ENCODE results near the gene CYSLTR1.
"Not testable (repeated sequence)": the region's sequence is repeated elsewhere in the genome, so short reads cannot be mapped to it uniquely, and the experiment has no call there.

The CYSLTR1 gene, protein sequence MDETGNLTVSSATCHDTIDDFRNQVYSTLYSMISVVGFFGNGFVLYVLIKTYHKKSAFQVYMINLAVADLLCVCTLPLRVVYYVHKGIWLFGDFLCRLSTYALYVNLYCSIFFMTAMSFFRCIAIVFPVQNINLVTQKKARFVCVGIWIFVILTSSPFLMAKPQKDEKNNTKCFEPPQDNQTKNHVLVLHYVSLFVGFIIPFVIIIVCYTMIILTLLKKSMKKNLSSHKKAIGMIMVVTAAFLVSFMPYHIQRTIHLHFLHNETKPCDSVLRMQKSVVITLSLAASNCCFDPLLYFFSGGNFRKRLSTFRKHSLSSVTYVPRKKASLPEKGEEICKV

GRCh38 chrX:78327370-78328086 is at the start of gene CYSLTR1:
Gene CYSLTR1 (minus strand): TSS chrX:78327611. CDS start chrX:78273746, 53,865 bp downstream.
- no peak for DNase-seq (ENCODE audit: low spot score)

GRCh38 chrX:78377186-78377585 is 49.8 kb upstream of the CYSLTR1 start:
- DNase-seq (ENCODE audit: low spot score) = no peak

DNA sequence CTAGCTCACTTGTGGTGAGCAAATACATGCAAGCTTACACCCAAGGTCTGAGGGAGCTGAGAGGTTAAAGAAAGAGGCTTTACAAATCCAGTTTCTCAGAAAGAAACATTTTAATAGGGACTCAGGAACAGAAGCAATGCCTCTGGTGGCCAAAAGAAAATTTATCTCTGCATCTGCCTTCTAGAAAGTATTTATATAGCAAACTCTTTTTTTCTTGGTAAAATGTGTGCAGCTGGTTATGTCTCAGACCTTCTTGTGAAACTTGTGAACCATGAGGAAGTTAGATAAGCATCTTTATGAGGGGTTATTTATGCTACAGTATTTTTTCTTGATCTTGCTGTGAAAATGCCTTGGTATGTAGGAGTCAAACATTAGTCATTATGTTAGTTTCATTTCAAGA is 48.5 kb upstream of the CYSLTR1 start:
- no peak for DNase-seq (ENCODE audit: low spot score)

DNA sequence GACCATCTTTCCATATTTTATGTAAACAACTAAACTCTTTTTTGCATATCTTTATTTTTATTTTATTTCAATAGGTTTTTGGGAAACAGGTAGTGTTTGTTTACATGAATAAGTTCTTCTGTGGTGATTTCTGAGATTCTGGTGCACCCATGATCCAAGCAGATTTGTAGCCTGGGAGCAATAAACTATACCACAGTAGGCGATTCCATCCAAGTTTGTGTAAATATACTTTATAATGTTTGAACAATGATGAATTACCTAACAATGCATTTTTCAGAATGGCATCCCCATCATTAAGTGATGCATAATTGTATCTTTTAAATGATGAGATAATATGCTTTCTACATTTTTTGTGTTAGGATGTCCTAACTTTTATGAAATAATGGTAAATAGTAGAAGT is 39.2 kb upstream of the CYSLTR1 start:
- no peak for DNase-seq (ENCODE audit: low spot score)

DNA sequence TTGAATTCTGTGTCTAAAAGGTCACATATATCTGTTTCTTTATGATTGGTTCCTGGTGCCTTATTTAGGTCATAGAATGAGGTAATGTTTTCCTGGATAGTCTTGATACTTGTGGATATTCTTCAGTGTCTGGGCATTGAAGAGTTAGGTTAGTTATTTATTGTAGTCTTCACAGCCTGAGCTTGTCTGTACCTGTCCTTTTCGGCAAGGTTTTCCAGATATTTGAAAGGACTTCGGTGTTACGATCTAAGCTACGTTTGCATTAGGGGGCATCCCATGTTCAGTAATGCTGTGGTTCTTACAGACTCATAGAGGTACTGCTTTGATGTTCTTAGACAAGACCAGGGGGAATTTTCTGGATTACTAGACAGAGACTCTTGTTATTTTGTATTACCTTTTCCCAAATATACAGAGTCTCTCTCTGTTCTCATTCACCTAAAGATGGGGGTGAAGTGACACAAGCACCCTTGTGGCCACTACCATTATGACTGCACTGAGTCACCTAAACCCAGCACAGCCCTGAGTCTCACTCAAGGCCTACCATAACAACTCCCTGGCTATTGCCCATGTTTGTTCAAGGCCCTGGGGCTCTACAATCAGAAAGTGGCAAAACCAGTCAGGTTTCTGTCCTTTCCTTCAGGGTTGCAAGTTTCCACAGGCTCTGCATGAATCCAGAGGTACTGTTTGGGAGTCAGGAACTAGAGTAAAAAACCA is 30.1 kb upstream of the CYSLTR1 start:
- DNase-seq (ENCODE audit: low spot score) = no peak

GRCh38 chrX:78333521-78333920 is 6.1 kb upstream of the CYSLTR1 start:
- DNase-seq (ENCODE audit: low spot score) = no peak

DNA sequence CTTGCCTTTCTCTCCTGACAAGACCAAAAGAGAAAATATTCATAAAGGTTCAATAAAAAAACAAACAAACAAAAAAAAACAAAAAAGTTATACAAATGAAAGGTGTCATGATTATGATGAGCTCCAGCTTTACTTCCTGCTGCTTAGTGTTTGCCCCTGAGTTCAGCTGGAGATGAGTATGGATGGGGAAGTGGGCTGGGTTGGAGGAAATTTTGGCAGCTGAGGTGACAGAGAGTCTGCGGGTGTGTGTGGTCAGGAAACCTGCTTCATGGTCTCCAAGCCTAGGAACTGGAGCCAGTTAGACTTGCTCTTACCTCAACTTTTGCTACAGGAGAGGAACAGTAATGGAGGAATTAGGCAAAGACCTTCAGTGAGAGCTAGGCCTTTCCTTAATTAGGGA is 4.3 kb upstream of the CYSLTR1 start:
- no peak for DNase-seq (ENCODE audit: low spot score)

GRCh38 chrX:78330540-78330939 is 3.1 kb upstream of the CYSLTR1 start:
- DNase-seq (ENCODE audit: low spot score) = no peak

- no peak for DNase-seq (ENCODE audit: low spot score)
Measured at GRCh38 chrX:78330068-78330467, 2.7 kb upstream of the CYSLTR1 start.

- DNase-seq (ENCODE audit: low spot score) = no peak
Measured at GRCh38 chrX:78329486-78329885, 2.1 kb upstream of the CYSLTR1 start.

DNA sequence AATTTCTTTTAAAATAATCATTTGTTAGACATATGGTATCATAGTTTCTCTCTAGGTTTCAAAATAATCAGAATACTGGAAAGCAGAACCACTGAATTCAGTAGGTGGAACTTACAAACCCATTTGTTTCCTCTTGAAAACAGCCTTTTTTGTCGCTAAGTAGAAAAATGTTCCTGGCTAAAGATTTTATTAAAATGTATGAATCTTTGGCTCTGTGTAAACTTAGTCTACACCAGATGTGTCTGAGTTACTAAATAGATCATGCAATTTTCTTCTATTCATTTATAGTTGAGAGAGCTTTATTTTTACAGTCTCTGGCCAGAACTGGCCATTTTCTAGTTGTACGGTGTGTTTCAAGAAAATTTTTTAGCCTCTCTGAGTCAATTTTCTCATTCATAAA is 1.0 kb downstream of the CYSLTR1 start:
- no peak for DNase-seq (ENCODE audit: low spot score)

- DNase-seq (ENCODE audit: low spot score) = no peak
Measured at GRCh38 chrX:78322863-78323262, 4.5 kb downstream of the CYSLTR1 start.

GRCh38 chrX:78321809-78322208 is 5.6 kb downstream of the CYSLTR1 start:
- DNase-seq (ENCODE audit: low spot score) = no peak

DNA sequence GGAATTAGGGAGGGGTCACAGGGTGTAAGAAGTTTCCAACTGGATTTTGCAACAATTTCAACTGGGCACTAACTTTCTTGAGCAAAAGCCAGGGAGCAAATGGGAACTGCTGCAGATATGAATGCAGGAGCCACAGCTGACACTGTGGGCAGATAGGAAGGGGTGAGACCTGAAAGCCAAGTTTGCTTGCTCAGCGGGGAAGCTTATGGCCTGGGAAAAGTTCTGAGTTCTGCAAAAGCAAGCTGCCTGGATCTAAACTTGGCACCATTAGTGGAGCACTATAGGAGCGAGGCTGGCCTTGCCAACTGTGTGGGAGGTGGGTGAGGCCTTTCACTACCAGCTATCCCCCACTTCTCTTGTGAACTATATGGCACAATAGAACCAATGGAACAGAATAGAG is 11.1 kb downstream of the CYSLTR1 start:
- DNase-seq (ENCODE audit: low spot score) = no peak

GRCh38 chrX:78315745-78316144 is 11.7 kb downstream of the CYSLTR1 start:
- DNase-seq (ENCODE audit: low spot score) = no peak

- no peak for DNase-seq (ENCODE audit: low spot score)
Measured at GRCh38 chrX:78314561-78314960, 12.8 kb downstream of the CYSLTR1 start.

DNA sequence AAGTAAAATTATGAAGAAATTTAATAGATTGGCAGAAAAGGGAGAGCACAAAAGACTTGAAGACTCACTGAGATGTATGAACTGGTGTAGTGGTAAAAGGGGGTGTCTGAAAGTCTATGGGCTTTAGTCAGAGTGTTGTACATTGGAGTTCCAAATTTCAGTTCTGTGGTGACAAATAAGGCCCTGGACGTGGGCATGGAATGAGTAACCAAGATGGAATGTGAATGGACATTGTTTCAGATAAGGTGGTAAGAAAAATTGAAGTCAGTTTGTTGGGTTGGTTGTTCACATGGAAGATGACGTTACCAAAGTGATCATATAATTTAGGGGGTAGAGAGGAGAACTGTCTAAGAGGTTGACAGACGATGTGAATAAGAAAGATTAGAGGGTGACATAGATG is 13.9 kb downstream of the CYSLTR1 start:
- DNase-seq (ENCODE audit: low spot score) = no peak

GRCh38 chrX:78307665-78308064 is 19.7 kb downstream of the CYSLTR1 start:
- no peak for DNase-seq (ENCODE audit: low spot score)

DNA sequence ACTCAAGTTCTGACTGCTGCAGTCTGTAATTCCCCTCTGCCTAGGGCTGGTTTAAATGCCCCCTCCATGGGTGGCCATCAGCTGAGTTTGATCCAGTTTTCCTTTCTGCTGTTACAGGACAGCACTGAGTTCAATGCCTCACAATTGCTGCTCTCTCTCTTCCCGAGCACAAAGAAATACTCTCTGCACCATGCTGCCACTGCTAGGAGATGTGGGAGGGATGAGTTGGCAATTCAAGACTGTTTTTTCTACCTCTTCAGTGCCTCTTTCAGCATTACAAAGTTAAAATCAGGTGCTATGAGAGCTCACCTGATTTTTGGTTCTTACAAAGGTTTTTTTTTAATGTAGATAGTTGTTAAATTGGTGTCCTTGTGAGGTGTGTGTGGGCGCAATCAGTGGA is 24.3 kb downstream of the CYSLTR1 start:
- no peak for DNase-seq (ENCODE audit: low spot score)

- not testable (repeated sequence) for DNase-seq (ENCODE audit: low spot score)
Measured at GRCh38 chrX:78300933-78301332, 26.5 kb downstream of the CYSLTR1 start.

- DNase-seq (ENCODE audit: low spot score) = no peak
Measured at GRCh38 chrX:78283511-78283910, 43.9 kb downstream of the CYSLTR1 start.

GRCh38 chrX:78237127-78237526 is 90.3 kb downstream of the CYSLTR1 start:
- no peak for DNase-seq (ENCODE audit: low spot score)

DNA sequence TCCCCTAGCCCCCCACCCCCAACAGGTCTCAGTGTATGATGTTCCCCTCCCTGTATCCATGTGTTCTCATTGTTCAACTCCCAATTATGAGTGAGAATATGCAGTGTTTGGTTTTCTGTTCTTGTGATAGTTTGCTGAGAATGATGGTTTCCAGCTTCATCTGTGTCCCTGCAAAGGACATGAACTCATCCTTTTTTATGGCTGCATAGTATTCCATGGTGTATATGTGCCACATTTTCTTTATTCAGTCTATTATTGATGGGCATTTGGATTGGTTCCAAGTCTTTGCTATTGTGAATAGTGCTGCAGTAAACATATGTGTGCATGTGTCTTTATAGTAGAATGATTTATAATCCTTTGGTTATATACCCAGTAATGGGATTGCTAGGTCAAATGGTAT is 101.4 kb downstream of the CYSLTR1 start:
- not testable (repeated sequence) for DNase-seq (ENCODE audit: low spot score)
